Fibroblast of skin of scalp (primary cell): Measurements from ENCODE around the gene UBE2C.
"Not testable (repeated sequence)": the region's sequence is repeated elsewhere in the genome, so short reads cannot be mapped to it uniquely, and the experiment has no call there.

ENCODE experiments used
- DNase-seq: peaks from one replicate; pipeline ENCODE4 v3.0.0-alpha.2; 2013

The UBE2C gene

GRCh38 chr20:45798935-45799642 is 13.4 kb upstream of the UBE2C start:
- peak; percentile 49 for DNase-seq

DNA sequence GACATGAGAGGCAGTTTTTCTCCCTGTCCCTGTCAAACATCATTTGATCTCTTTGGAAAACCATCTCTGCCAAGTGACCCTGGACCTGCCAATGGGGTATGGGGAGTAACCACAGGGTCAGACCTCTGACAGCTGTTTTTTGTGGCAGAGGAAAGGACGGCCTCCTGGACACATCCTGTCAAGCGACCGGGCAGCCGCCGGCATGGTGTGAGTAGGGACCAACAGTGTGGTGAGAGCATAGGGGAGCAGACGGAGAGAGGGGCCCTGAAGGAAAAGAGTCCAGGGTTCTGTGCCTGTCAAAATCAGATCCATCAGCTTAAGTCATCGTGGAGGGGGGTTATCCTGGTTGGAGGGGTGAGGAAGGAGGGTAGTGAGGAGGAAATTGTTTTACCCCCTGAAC is 10.6 kb upstream of the UBE2C start:
- no peak for DNase-seq

DNA sequence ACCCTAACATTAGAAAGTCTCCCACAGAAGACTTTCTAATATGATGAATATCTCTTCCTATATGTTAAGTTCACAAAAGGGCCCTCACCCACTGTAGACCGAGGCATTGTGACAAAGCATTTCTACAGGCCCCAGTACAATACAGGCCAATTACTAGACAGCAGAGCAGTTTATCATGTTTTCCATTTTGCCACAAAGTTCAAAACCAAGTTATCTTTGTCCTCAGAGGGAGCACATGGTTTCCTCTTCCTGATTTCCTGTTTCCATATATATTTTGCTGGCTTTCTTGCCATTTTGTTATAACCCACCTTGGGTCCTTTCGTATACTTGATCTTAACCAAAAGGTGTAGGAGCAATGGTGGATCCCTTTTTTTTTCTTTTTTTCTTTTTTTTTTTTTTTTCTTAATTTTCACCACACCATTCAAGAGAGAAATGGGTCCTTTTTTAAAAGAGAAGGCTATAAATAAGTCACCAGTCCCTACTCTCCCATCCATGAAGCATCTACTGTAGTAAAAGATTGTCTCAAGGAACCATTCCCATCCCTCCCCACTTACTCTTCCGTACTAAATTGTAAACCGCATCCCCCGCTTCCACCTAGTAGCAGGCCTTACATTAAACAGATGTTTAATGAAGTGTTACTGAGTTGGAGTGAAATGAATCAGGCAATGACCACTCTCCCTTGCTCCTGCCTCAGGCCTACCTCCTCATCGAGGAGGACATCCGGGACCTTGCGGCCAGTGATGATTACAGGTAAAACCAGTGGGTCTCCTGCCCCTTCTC is 2.1 kb upstream of the UBE2C start:
- DNase-seq: no peak

DNA sequence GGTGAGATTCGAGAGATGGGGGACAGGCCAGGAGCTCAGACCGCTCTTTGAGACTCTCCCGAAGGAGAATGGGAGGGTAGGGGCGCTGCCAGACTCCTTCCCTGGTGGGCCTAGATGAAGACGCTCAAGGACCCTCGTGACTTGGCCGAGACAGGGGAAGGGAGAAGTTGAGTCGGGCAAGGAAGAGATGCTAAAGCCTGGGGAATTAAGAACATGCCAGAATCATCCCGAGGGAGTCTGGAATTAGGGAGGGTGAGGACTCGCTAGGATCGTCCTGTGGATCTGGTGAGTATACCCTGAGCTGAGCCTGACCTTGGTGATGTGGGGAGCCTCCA is 529 bp downstream of the UBE2C start:
- DNase-seq: no peak

DNA sequence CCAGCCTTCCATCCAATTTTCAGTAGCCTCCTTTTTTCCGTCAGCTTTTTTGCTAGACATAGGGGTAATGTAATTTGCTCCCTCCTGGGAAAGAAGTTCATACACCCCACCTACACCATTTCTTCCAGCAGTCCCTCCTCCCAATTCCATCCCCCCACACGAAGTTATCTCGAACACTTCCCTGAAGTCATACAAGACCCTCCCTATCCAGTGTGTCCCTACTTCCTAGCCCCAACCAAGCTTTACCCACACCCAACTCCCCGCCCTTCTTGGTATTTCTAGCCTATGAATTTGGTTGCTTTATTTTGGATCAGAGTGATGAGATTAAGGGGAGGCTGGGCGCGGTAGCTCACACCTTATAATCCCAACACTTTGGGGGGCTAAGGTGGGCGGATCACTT is 1.0 kb downstream of the UBE2C start:
- no peak for DNase-seq

DNA sequence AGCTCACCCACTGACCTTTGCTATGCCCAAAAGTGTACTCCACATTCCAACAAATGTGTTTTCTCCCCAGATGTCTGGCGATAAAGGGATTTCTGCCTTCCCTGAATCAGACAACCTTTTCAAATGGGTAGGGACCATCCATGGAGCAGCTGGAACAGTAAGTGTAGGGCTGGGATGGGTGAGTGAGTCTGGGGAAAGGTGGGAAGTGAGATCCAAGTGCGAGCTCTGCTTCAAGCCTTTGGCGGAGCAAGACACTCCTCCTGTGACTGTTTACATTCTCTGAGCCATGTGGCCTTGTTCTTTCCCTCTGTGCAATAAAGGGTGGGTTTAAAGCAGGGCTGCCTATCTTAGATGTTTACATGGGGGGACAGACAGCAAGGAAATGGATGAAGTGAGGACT is 1.9 kb downstream of the UBE2C start:
- no peak for DNase-seq

GRCh38 chr20:45816951-45817350 is 4.5 kb downstream of the UBE2C start:
- DNase-seq: no peak

DNA sequence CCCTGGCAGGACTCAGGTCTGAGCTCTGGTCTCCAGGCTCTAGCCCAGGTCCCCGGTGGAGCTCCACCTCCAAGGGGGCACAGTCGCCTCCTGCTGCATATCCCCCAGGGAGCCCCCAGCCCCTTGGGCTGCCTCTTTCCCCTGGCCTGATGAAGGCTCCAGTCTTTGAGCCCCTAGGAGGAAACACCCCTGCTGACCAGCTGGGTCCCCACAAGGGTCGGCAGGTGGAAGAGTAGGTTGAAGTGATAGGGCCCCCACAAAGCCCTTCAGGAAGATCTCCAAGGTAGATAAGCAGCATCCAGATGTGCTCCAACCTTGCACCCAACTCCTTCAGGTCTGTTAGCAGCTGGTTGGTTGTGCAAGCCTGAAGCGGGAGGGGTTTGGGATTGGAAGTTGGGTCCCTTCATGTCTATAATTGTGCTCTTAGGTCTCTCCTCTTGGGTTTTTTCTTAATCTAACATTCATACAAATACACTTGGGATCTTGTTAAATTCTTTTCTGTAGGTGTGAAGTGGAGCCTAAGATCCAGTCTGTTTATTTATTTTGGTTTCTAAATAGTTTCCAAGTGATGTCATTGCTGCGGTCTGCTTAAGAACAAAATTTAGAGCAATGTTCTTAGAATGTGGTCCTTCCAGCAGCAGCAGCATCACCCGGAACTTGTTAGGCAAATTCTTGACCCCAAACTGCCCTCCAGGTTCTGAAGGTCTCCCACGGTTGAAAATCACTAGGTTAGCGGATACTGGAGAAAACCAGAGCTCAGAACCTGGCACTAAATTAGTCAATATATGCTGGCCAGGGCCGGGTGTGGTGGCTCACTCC is 5.1 kb downstream of the UBE2C start:
- DNase-seq: peak; percentile 84

- DNase-seq: no peak
These were observed 5.8 kb downstream of the UBE2C start for GRCh38 chr20:45818239-45818638.

DNA sequence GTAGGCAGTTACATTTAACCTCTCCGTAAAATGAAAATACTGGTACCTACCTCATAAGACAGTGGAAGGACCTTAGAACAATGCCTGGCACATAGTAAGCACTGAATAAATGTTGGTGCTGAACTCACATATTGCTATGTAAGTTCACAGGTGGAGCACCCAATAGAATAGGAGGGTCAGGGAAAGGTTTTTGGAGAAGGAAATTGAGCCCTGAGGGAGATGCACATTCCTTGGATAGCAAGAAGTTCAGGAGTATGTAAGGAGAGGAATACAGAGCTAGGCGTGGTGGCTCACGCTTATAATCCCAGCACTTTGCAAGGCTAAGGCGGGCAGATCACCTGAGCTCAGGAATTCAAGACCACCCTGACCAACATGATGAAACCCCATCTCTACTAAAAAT is 7.0 kb downstream of the UBE2C start:
- DNase-seq: no peak

GRCh38 chr20:45821947-45822346 is 9.5 kb downstream of the UBE2C start:
- DNase-seq: no peak

DNA sequence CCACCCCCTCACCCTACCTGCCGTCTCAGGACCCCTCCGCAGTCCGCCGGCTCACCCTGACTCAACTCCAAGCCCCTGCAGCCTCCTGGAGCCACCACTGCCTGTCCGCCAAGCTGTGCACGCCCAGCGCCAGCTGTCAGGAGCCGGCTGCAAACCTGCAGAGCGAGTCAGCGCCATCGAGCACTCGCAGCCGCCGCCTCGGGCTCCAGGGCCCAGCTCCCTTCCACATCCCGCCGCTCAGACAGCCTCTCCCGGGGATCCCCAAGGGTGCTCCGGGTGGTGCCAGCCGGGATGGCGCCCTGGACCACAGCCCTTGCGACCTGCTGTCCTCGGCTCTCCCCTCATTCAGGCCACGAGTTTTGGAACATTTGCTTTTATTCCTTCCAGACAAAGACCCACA is 10.4 kb downstream of the UBE2C start:
- peak; percentile 22 for DNase-seq

DNA sequence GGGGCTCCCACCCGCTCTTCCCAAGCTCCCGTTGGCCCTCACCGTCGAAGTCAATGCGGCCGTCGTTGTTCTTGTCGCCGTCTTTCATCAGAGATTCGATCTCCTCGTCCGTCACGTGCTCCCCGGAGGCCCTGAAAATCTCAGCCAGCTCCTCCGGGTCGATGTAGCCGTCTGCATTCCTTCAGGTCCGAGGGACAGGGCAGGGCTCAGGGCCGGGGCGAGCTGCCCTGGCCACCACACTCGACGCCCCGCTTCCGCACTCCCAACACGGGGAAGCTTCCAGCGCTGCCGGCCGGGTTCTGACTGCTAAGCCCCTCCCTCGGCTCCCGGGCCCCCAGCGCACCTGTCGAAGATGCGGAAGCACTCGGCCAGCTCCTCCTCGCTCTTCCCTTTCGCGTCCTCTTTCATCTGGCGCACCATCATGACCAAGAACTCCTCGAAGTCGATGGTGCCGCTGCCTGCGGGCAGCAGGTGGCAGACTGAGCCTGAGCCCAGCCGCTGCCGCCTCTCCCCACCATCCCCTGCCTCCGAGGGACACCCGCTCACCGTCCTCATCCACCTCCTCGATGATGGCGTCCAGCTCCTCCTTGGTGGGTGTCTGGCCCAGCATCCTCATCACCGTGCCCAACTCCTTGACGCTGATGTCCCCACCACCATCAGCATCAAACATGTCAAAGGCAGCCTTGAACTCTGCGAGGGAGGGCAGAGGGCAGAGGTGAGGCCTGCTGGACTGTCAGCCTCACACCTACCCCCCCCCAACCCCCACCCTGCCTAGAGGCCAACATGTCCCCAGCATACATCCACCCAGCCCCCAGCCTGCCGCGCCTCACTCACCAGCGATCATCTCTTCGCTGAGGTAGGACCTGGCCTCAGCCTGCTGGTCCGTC is 11.7 kb downstream of the UBE2C start:
- peak; percentile 51 for DNase-seq

DNA sequence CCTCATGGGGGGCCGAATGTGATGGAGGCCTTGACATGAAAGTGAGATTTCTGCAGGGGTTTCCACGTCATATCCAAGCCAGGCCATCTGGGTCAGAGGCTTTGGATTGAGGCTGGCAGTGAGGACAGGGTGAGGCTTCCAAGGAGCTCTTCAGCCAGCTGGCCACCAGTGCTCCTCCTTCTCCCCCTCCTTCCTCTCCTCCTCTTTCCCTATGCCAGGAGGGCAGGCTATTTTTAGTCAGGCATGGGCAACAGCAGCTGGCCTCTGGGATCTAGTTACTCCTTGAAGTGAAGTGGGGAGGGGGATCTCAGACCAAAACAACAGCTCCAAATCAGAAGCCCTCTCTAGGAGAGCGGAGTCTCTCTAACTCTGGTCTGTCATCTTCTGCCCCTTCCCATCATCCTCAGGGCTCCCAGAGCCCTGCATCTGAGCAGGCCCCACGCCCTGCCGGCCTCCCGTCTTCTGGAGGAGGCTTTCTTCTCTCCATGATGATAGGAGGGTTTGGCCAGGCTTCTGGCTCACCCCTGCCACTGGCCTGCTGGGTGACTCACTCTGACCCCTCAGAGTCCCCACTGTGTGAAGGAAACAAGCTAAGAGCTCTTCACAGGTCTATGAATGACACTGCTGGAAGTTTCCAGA is 14.1 kb downstream of the UBE2C start:
- peak; percentile 25 for DNase-seq

DNA sequence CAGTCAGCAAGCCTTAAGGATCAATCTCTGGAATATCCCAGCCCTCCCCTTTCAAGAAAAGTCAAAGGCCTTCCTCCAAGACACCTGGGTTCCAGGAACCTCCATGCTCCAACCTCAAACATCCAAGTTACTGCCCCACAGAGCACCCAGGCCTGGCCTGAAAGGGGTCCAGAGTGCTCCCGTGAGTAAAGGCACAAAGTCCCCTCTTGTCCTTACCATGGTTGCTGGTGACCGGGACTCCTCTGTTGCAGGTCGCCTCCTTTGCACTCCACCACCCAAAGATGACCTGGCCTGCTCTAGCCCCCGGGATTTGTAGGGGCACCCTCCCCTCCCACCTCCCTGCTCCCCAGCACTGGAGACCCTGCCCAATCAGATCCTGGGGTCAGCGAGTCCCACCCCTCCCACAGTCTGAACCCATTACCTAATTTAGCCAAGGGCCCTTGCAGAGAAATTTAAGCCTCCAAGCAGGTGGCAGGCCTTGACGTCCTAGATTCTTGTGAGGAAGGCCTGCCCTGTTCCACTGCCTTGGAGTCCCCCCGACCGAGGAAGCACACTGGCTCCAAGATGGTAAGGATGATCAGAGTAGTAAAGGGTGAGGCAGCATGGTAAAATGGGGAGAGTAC is 14.7 kb downstream of the UBE2C start, which contains the start of gene TNNC2:
Gene TNNC2 (minus strand): TSS at position 283 of the 623 bp plus-strand sequence. CDS start 64 bp downstream, at position 219.
- no peak for DNase-seq

DNA sequence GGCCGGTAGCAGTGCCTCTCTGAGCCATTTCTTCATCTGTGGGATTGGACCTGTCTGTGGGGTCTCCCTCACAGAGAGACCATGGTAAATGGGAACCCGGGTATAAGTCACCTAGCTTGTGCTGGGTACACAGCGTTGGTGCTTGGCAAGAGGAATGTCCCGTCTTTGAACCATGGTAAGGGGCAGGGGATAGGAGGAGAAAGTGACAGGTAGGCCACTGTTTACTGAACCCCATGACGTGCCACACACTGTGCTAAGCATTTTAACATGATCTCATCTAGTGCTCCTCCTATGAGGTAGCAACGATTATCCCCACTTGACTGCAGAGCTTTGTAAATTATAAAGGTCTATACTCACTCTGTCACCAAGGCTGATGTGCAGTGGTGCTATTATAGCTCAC is 15.3 kb downstream of the UBE2C start:
- DNase-seq: no peak

GRCh38 chr20:45828589-45828988 is 16.1 kb downstream of the UBE2C start:
- peak; percentile 71 for DNase-seq

DNA sequence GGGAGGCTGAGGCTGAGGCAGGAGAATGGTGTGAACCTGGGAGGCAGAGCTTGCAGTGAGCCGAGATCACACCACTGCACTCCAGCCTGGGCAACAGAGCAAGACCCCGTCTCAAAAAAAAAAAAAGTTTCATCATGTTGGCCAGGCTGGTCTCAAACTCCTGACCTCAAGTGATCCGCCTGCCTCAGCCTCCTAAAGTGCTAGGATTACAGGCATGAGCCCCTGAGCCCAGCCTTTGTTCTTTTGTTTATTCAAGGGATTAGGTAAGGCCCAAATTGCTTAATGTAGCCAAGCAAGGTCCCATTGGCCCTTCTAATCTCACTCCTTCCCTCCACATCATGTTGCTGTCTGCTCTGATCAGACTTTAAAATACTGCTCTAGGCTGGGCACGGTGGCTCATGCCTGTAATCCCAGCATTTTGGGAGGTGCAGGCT is 17.2 kb downstream of the UBE2C start:
- not testable (repeated sequence) for DNase-seq

GRCh38 chr20:45832619-45833018 is 20.2 kb downstream of the UBE2C start:
- no peak for DNase-seq

DNA sequence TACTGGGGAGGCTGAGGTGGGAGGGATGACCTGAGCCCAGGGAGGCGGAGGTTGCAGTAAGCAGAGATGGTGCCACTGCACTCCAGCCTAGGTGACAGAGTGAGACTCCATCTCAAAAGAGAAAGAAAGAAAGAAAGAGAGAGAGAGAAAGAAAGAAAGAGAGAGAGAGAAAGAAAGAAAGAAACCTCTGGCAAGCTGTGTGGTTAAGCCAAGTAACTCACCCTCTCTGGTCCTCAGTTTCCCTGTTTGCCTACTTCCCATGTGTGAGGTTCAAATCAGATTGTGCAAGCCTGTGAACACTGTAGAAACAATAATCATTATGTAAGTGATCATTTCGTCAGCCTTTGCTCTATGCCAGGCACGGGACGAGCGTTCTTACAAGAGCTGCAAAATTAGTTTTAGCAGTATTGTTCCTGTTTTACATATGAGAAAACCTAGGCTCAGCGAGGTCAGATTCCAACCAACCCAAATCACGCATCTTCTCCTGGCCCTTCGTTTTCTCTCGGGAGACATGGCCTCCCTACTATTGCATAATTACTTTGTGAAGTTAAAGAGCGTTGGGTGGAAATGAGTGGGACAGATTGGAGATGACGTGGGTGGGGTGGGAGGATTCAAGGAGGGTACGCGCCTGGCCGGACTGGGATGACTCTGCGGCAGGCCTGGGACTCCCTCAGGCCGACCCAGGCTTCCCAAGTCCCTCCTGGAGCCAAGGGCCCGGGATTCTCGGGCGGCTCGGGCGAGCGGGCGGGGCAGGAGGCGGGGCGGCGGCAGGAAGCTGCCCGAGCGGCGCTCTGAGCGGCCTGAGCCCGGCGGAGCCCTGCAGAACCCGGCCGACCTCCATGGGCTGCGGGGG is 20.8 kb downstream of the UBE2C start, which contains the start of gene SNX21:
Gene SNX21 (plus strand): TSS at position 770 of the 853 bp plus-strand sequence. CDS start 121 bp downstream, outside the sequence.
- DNase-seq: peak; percentile 94
